Skeletal muscle cell (primary cell): ENCODE measurements around the gene ADAT1.
"Not testable (repeated sequence)": the region's sequence is repeated elsewhere in the genome, so short reads cannot be mapped to it uniquely, and the experiment has no call there.

Experiments
- DNase-seq: peaks from one replicate; pipeline ENCODE4 v3.0.0-alpha.2; 2010; ENCODE audit warnings: low read depth
- H3K4me3 ChIP-seq: 2 replicates; pipeline ENCODE4 v1.5.1; 2011; ENCODE audit warnings: low read depth, mild to moderate bottlenecking, control low read depth, low read length, moderate library complexity

ADAT1 gene

GRCh38 chr16:75621170-75621477, 2.0 kb downstream of the ADAT1 start:
- DNase-seq: no peak
- H3K4me3 ChIP-seq: no peak overlapping the region

GRCh38 chr16:75620326-75621169, 2.5 kb downstream of the ADAT1 start:
- DNase-seq: no peak
- no peak overlapping the region for H3K4me3 ChIP-seq

- no peak overlapping the region for H3K4me3 ChIP-seq
- DNase-seq: no peak
These were observed 4.3 kb downstream of the ADAT1 start for GRCh38 chr16:75618780-75619179.

GRCh38 chr16:75617121-75617520, 6.0 kb downstream of the ADAT1 start:
- H3K4me3 ChIP-seq: no peak overlapping the region
- DNase-seq: no peak

- DNase-seq: no peak
- no peak overlapping the region for H3K4me3 ChIP-seq
These were observed 6.5 kb downstream of the ADAT1 start for GRCh38 chr16:75616521-75617010.

GRCh38 chr16:75615619-75616018, 7.5 kb downstream of the ADAT1 start:
- DNase-seq: no peak
- no peak overlapping the region for H3K4me3 ChIP-seq

GRCh38 chr16:75614066-75614897, 8.8 kb downstream of the ADAT1 start:
- no peak for DNase-seq
- H3K4me3 ChIP-seq: no peak overlapping the region

GRCh38 chr16:75606507-75606906, 16.6 kb downstream of the ADAT1 start:
- no peak overlapping the region for H3K4me3 ChIP-seq
- no peak for DNase-seq

GRCh38 chr16:75603241-75603640, 19.8 kb downstream of the ADAT1 start:
- no peak for DNase-seq
- no peak overlapping the region for H3K4me3 ChIP-seq

- H3K4me3 ChIP-seq: no peak overlapping the region
- DNase-seq: no peak
These were observed 23.4 kb downstream of the ADAT1 start for GRCh38 chr16:75599452-75600277.

- H3K4me3 ChIP-seq: no peak overlapping the region
- no peak for DNase-seq
These were observed 29.0 kb downstream of the ADAT1 start for GRCh38 chr16:75593825-75594820.

GRCh38 chr16:75593308-75593707, 29.8 kb downstream of the ADAT1 start:
- no peak for DNase-seq
- H3K4me3 ChIP-seq: no peak overlapping the region

- not testable (repeated sequence) for DNase-seq, H3K4me3 ChIP-seq
These were observed 31.2 kb downstream of the ADAT1 start for GRCh38 chr16:75591927-75592326.

- H3K4me3 ChIP-seq: no peak overlapping the region
- peak; percentile 56 for DNase-seq
These were observed 31.9 kb downstream of the ADAT1 start for GRCh38 chr16:75590920-75591843.

- DNase-seq: no peak
- no peak overlapping the region for H3K4me3 ChIP-seq
These were observed 33.8 kb downstream of the ADAT1 start for GRCh38 chr16:75589306-75589705.

GRCh38 chr16:75588716-75589115, 34.4 kb downstream of the ADAT1 start:
- no peak for DNase-seq
- no peak overlapping the region for H3K4me3 ChIP-seq

GRCh38 chr16:75584108-75584507, 39.0 kb downstream of the ADAT1 start:
- DNase-seq: no peak
- H3K4me3 ChIP-seq: no peak overlapping the region
